GM23338 (cell line): ENCODE measurements around the gene PPM1H. TPM values are rescaled to one million over a fixed set of nuclear protein-coding genes. Genes with fewer than 3 reads are reported as not detected.

Experiments
- ATAC-seq: fragments of 200-7000 bp; cut with Tn5 transposase; 3 replicates; pipeline ENCODE4 v1.9.1; 2020
- DNase-seq: peaks from one replicate; pipeline ENCODE4 v3.0.0-alpha.2; 2015; ENCODE audit warnings: low spot score
- H2AFZ ChIP-seq: fragments of 200-600 bp; sonication (generic); 2 replicates; pipeline ENCODE4 v1.8.0; 2016; ENCODE audit warnings: antibody characterized with exemption, mild to moderate bottlenecking, moderate library complexity
- H3F3A ChIP-seq: fragments of 200-600 bp; sonication (generic); replicated peaks from 2 replicates; pipeline ENCODE4 v1.8.0; 2017; ENCODE audit warnings: antibody characterized with exemption, mixed run types, low read depth
- H3K27ac ChIP-seq: fragments of 200-600 bp; sonication (generic); 2 replicates; pipeline ENCODE4 v1.6.1; 2016; ENCODE audit warnings: low read depth
- H3K27me3 ChIP-seq: fragments of 200-600 bp; sonication (generic); 2 replicates; pipeline ENCODE4 v1.8.0; 2016; ENCODE audit warnings: mild to moderate bottlenecking, mixed run types, moderate library complexity; ENCODE audit not compliant: insufficient read depth
- H3K36me3 ChIP-seq: fragments of 200-600 bp; sonication (generic); 2 replicates; pipeline ENCODE4 v1.8.0; 2016; ENCODE audit warnings: mild to moderate bottlenecking; ENCODE audit not compliant: insufficient read depth
- H3K4me1 ChIP-seq: fragments of 200-600 bp; sonication (generic); 2 replicates; pipeline ENCODE4 v1.8.0; 2016; ENCODE audit warnings: mild to moderate bottlenecking, moderate library complexity; ENCODE audit not compliant: insufficient read depth
- H3K4me2 ChIP-seq: fragments of 200-600 bp; sonication (generic); 2 replicates; pipeline ENCODE4 v1.7.1; 2017; ENCODE audit warnings: mixed run types
- H3K4me3 ChIP-seq: fragments of 200-600 bp; sonication (generic); 2 replicates; pipeline ENCODE4 v1.6.1; 2016; ENCODE audit warnings: mixed run types
- H3K79me2 ChIP-seq: fragments of 200-600 bp; sonication (generic); replicated peaks from 2 replicates; pipeline ENCODE4 v1.8.0; 2017; ENCODE audit warnings: mild to moderate bottlenecking; ENCODE audit not compliant: insufficient read depth
- H3K9me2 ChIP-seq: fragments of 200-600 bp; sonication (generic); 2 replicates; pipeline ENCODE4 v1.8.0; 2017; ENCODE audit not compliant: insufficient read depth
- H4K20me1 ChIP-seq: fragments of 200-600 bp; sonication (generic); replicated peaks from 2 replicates; pipeline ENCODE4 v1.8.0; 2017; ENCODE audit warnings: mild to moderate bottlenecking; ENCODE audit not compliant: insufficient read depth
- H3K27ac Mint-ChIP-seq: 2 replicates; pipeline ENCODE4 v1.8.0; 2020; ENCODE audit warnings: inconsistent platforms, mild to moderate bottlenecking, moderate library complexity, mixed read lengths
- H3K27me3 Mint-ChIP-seq: 3 replicates; pipeline ENCODE4 v1.8.0; 2022; ENCODE audit warnings: low read depth, mild to moderate bottlenecking, moderate library complexity, mixed read lengths, inconsistent platforms; ENCODE audit not compliant: insufficient read depth, poor library complexity
- H3K36me3 Mint-ChIP-seq: 3 replicates; pipeline ENCODE4 v1.8.0; 2021; ENCODE audit warnings: low read depth, mild to moderate bottlenecking, inconsistent platforms, moderate library complexity, mixed read lengths
- H3K4me1 Mint-ChIP-seq: 3 replicates; pipeline ENCODE4 v1.8.0; 2020; ENCODE audit warnings: mild to moderate bottlenecking, inconsistent platforms, mixed read lengths
- H3K4me3 Mint-ChIP-seq: 3 replicates; pipeline ENCODE4 v1.8.0; 2021; ENCODE audit warnings: moderate library complexity, mild to moderate bottlenecking, inconsistent platforms, mixed read lengths
- H3K9me3 Mint-ChIP-seq: 3 replicates; pipeline ENCODE4 v1.8.0; 2020; ENCODE audit warnings: moderate library complexity, mild to moderate bottlenecking, inconsistent platforms, mixed read lengths
- CREB1 ChIP-seq: fragments of 250-450 bp; sonication (Bioruptor Pico); IDR thresholded peaks from 2 replicates; pipeline ENCODE4 v1.5.0; 2020; ENCODE audit warnings: low read depth, mild to moderate bottlenecking, moderate library complexity
- EZH2 ChIP-seq: fragments of 200-600 bp; sonication (generic); IDR thresholded peaks from one replicate; pipeline ENCODE4 v1.8.0; 2017; ENCODE audit warnings: antibody characterized with exemption, mild to moderate bottlenecking, low read depth; ENCODE audit not compliant: unreplicated experiment
- POLR2AphosphoS5 ChIP-seq: IDR thresholded peaks from 2 replicates; pipeline ENCODE4 v1.6.1; 2016; ENCODE audit warnings: antibody characterized with exemption, low read depth
- ZNF114 ChIP-seq: fragments of 250-450 bp; sonication (Bioruptor Pico); IDR thresholded peaks from 2 replicates; pipeline ENCODE4 v1.5.0; 2020; ENCODE audit warnings: mild to moderate bottlenecking, moderate library complexity
- polyA plus RNA-seq: library from polyadenylated mRNA; unstranded; fragments of >200 nt; fragmentation: Nextera tagmentation; extraction: Ambion mirVana; gene quantifications from 2 replicates; pipeline ENCODE4 v1.2.1, GENCODE V29; 2016
- total RNA-seq: library from RNA; depleted of rRNA; stranded (reverse); fragments of >200 nt; shearing (Covaris generic); gene quantifications from 2 replicates; pipeline ENCODE4 v1.2.3, GENCODE V29; 2014
- TF ChIP-seq, protein P1 (sequence below): IDR thresholded peaks from one replicate; pipeline ENCODE4 v1.6.1; 2018; ENCODE audit warnings: antibody characterized with exemption; ENCODE audit not compliant: unreplicated experiment
- TF ChIP-seq, protein P2 (sequence below): IDR thresholded peaks from 2 replicates; pipeline ENCODE4 v1.6.1; 2016; ENCODE audit warnings: antibody characterized with exemption

The PPM1H gene
- total and polyA plus RNA-seq, 2 experiments from 2014 or later: 11.4 to 41.2 TPM

DNA sequence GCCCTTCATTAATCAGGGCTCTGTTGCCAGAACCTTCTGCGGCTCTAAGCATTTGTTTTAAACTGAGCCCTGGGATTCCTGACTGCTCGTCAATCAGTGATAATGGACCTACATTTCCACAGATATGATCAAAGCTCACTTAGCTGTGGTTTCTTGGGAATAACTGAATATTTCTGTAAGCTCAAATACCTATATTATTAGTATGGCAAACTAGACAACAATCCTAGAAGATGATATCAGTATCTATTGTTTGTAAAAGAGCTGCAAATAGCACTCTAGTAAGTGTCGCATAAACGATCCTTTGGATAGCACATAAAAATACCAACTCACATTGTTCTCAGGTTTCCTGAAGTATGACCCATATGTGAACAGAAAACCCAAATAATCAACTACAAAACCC lies 150.4 kb downstream of the PPM1H start:
- no peak overlapping the region for H3K27ac Mint-ChIP-seq

DNA sequence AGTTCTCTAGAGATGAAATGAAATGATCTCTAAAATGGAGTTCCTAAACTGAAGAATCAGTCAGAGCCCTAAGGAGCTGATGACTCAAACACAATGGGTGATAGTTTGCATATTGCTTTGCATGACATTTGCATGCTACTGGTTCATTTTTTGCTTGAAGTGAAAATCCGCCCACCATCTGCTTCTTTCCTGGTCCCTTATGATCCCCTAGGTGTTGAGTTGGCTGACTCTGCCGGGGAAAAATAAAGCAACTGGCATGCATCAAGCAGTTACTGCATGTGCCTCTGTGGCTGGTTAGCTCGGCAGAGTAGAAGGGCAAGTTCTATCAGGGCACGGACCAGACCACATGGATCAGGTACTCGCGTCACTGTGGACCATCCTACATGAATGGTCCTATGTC lies 151.1 kb downstream of the PPM1H start:
- Mint-ChIP-seq H3K9me3 (no peaks in the 10 kb centered on the region), H3K27me3 (peaks cover 3% of the 10 kb centered on the region), H3K36me3 (peaks cover 15% of the 10 kb centered on the region), H3K4me1 (peaks cover 38% of the 10 kb centered on the region), H3K27ac (no peak overlapping the region), H3K4me3 (no peak overlapping the region)
- Histone ChIP-seq H2AFZ (no peak overlapping the region), H3K4me1 (peaks cover 20% of the 10 kb centered on the region), H3K4me2 (no peak overlapping the region), H3F3A (no peaks in the 10 kb centered on the region), H3K36me3 (no peaks in the 10 kb centered on the region), H3K4me3 (no peak overlapping the region), H3K79me2 (no peaks in the 10 kb centered on the region), H3K27ac (no peak overlapping the region), H3K27me3 (no peaks in the 10 kb centered on the region), H3K9me2 (no peaks in the 10 kb centered on the region), H4K20me1 (no peaks in the 10 kb centered on the region)
- peak; percentile 30 for ATAC-seq
- TF ChIP-seq, protein P1, sequence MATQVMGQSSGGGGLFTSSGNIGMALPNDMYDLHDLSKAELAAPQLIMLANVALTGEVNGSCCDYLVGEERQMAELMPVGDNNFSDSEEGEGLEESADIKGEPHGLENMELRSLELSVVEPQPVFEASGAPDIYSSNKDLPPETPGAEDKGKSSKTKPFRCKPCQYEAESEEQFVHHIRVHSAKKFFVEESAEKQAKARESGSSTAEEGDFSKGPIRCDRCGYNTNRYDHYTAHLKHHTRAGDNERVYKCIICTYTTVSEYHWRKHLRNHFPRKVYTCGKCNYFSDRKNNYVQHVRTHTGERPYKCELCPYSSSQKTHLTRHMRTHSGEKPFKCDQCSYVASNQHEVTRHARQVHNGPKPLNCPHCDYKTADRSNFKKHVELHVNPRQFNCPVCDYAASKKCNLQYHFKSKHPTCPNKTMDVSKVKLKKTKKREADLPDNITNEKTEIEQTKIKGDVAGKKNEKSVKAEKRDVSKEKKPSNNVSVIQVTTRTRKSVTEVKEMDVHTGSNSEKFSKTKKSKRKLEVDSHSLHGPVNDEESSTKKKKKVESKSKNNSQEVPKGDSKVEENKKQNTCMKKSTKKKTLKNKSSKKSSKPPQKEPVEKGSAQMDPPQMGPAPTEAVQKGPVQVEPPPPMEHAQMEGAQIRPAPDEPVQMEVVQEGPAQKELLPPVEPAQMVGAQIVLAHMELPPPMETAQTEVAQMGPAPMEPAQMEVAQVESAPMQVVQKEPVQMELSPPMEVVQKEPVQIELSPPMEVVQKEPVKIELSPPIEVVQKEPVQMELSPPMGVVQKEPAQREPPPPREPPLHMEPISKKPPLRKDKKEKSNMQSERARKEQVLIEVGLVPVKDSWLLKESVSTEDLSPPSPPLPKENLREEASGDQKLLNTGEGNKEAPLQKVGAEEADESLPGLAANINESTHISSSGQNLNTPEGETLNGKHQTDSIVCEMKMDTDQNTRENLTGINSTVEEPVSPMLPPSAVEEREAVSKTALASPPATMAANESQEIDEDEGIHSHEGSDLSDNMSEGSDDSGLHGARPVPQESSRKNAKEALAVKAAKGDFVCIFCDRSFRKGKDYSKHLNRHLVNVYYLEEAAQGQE: no peak
- TF ChIP-seq CREB1 (CRISPR knock-in tag) (no peak), ZNF114 (CRISPR knock-in tag) (no peak), POLR2AphosphoS5 (no peak)
- TF ChIP-seq, protein P2, sequence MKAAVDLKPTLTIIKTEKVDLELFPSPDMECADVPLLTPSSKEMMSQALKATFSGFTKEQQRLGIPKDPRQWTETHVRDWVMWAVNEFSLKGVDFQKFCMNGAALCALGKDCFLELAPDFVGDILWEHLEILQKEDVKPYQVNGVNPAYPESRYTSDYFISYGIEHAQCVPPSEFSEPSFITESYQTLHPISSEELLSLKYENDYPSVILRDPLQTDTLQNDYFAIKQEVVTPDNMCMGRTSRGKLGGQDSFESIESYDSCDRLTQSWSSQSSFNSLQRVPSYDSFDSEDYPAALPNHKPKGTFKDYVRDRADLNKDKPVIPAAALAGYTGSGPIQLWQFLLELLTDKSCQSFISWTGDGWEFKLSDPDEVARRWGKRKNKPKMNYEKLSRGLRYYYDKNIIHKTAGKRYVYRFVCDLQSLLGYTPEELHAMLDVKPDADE: no peak
- peak; percentile 37 for DNase-seq

More for the DNA sequence above, 150.4 kb downstream of the PPM1H start:
- Histone ChIP-seq H3K4me3 (no peak overlapping the region), H3K27ac (no peak overlapping the region), H3K79me2 (no peaks in the 10 kb centered on the region; the same call in 1 of the 2 replicates), H3K27me3 (no peaks in the 10 kb centered on the region), H3K4me2 (no peak overlapping the region), H2AFZ (no peak overlapping the region), H3K9me2 (no peaks in the 10 kb centered on the region), H3K36me3 (no peaks in the 10 kb centered on the region), H4K20me1 (no peaks in the 10 kb centered on the region), H3K4me1 (peaks cover 20% of the 10 kb centered on the region), H3F3A (no peaks in the 10 kb centered on the region)
- TF ChIP-seq EZH2: no peak
- TF ChIP-seq, protein P1: no peak
- Mint-ChIP-seq H3K27me3 (peaks cover 3% of the 10 kb centered on the region), H3K4me3 (no peak overlapping the region), H3K4me1 (peaks cover 38% of the 10 kb centered on the region), H3K36me3 (peaks cover 15% of the 10 kb centered on the region), H3K9me3 (no peaks in the 10 kb centered on the region)
- no peak for DNase-seq
- ATAC-seq: no peak
